T follicular helper cell (primary cell): ENCODE data around the gene GPR15.

ENCODE experiments used
- DNase-seq: peaks from one replicate; pipeline ENCODE4 v3.0.0-alpha.2; 2020; ENCODE audit warnings: low read depth
- total RNA-seq, 2 experiments: gene quantifications; one replicate each; lab custom pipeline; 2026; lab: John Stamatoyannopoulos, UW

GPR15 gene
- total RNA-seq = 12.1 to 55.2 reads per million in 2 experiments

GRCh38 chr3:98531622-98532274, at the start of gene GPR15:
GPR15 (plus strand) TSS chr3:98531978; CDS start chr3:98532034, 56 bp downstream.
- no peak for DNase-seq

- DNase-seq = no peak
Observed at GRCh38 chr3:98482717-98483482, 48.9 kb upstream of the GPR15 start.

GRCh38 chr3:98483626-98484025, 48.2 kb upstream of the GPR15 start:
- no peak for DNase-seq

GRCh38 chr3:98497381-98497780, 34.4 kb upstream of the GPR15 start, which contains the start of gene OR5K2:
OR5K2 (plus strand) TSS chr3:98497681; CDS start chr3:98497681, 0 bp downstream.
- no peak for DNase-seq

GRCh38 chr3:98500019-98500418, 31.8 kb upstream of the GPR15 start:
- DNase-seq = no peak

- no peak for DNase-seq
Observed at GRCh38 chr3:98501270-98501669, 30.5 kb upstream of the GPR15 start.

GRCh38 chr3:98501863-98502576, 29.8 kb upstream of the GPR15 start:
- no peak for DNase-seq

GRCh38 chr3:98504539-98504938, 27.2 kb upstream of the GPR15 start:
- DNase-seq = no peak

GRCh38 chr3:98508582-98508981, 23.2 kb upstream of the GPR15 start:
- no peak for DNase-seq

- no peak for DNase-seq
Observed at GRCh38 chr3:98512576-98512975, 19.2 kb upstream of the GPR15 start.

GRCh38 chr3:98513091-98513511, 18.7 kb upstream of the GPR15 start:
- DNase-seq = no peak

- no peak for DNase-seq
Observed at GRCh38 chr3:98513736-98514135, 18.0 kb upstream of the GPR15 start.

GRCh38 chr3:98514948-98515347, 16.8 kb upstream of the GPR15 start:
- no peak for DNase-seq

GRCh38 chr3:98518816-98519215, 13.0 kb upstream of the GPR15 start:
- no peak for DNase-seq

GRCh38 chr3:98519351-98519750, 12.4 kb upstream of the GPR15 start:
- DNase-seq = no peak

- peak; percentile 15 for DNase-seq
Observed at GRCh38 chr3:98521897-98522543, 9.8 kb upstream of the GPR15 start.

- DNase-seq = peak; percentile 93
Observed at GRCh38 chr3:98522544-98523281, 9.1 kb upstream of the GPR15 start, which contains the start of gene CLDND1. CLDND1 (minus strand) TSS chr3:98522902; CDS start chr3:98521424, 1,478 bp downstream.

GRCh38 chr3:98525494-98525893, 6.3 kb upstream of the GPR15 start:
- no peak for DNase-seq

- no peak for DNase-seq
Observed at GRCh38 chr3:98528474-98529346, 3.1 kb upstream of the GPR15 start.

- DNase-seq = no peak
Observed at GRCh38 chr3:98529856-98530459, 1.8 kb upstream of the GPR15 start.
